Measurements from ENCODE around the gene CTAG1A. TPM values are rescaled to one million over a fixed set of nuclear protein-coding genes. Genes with fewer than 3 reads are reported as not detected.

The CTAG1A gene
- total RNA-seq, 2 donors from 2014 or later = not detected

GRCh38 chrX:154594491-154594890, 9.6 kb downstream of the CTAG1A start:
- H3K9me3 ChIP-seq (ENCODE audit: control insufficient read depth, low read length) = peaks cover 12% of the 10 kb centered on the region
- no peaks in the 10 kb centered on the region for H3K36me3 ChIP-seq (ENCODE audit: control insufficient read depth, insufficient read depth, low read length)
- Mint-ChIP-seq H3K4me1 (no peaks in the 10 kb centered on the region), H3K27ac (no peak overlapping the region), H3K36me3 (ENCODE audit: low read depth) (no peaks in the 10 kb centered on the region), H3K27me3 (ENCODE audit: insufficient read depth) (peaks cover 23% of the 10 kb centered on the region), H3K9me3 (peaks cover 72% of the 10 kb centered on the region), H3K4me3 (no peak overlapping the region)
- DNase-seq = no peak
- no peaks in the 10 kb centered on the region for H3K4me1 ChIP-seq (ENCODE audit: control insufficient read depth, insufficient read depth, low read length)
- H3K9ac ChIP-seq (ENCODE audit: extremely low read depth, low read length, poor library complexity, severe bottlenecking) = no peak overlapping the region
- no peak overlapping the region for H3K4me3 ChIP-seq (ENCODE audit: low read length)
- TF ChIP-seq, protein P1, sequence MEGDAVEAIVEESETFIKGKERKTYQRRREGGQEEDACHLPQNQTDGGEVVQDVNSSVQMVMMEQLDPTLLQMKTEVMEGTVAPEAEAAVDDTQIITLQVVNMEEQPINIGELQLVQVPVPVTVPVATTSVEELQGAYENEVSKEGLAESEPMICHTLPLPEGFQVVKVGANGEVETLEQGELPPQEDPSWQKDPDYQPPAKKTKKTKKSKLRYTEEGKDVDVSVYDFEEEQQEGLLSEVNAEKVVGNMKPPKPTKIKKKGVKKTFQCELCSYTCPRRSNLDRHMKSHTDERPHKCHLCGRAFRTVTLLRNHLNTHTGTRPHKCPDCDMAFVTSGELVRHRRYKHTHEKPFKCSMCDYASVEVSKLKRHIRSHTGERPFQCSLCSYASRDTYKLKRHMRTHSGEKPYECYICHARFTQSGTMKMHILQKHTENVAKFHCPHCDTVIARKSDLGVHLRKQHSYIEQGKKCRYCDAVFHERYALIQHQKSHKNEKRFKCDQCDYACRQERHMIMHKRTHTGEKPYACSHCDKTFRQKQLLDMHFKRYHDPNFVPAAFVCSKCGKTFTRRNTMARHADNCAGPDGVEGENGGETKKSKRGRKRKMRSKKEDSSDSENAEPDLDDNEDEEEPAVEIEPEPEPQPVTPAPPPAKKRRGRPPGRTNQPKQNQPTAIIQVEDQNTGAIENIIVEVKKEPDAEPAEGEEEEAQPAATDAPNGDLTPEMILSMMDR (conservative IDR thresholded peaks at IDR 0.05) = no peak
- H3K27ac ChIP-seq (ENCODE audit: low read depth, low read length) = no peak overlapping the region
- 80 to 88% methylated on average over 1 to 4 of the region's 4 CpGs for WGBS, 2 experiments (ENCODE audit: insufficient coverage in 1 of 2, insufficient read length in 1 of 2)
- H3K27me3 ChIP-seq (ENCODE audit: control insufficient read depth, insufficient read depth, low read length, poor library complexity, severe bottlenecking) = no peaks in the 10 kb centered on the region

GRCh38 chrX:154595559-154596249, 10.8 kb downstream of the CTAG1A start:
- H3K4me1 Mint-ChIP-seq = no peaks in the 10 kb centered on the region
- Histone ChIP-seq H3K4me1 (ENCODE audit: control insufficient read depth, insufficient read depth, low read length) (no peaks in the 10 kb centered on the region), H3K36me3 (ENCODE audit: control insufficient read depth, insufficient read depth, low read length) (no peaks in the 10 kb centered on the region), H3K27me3 (ENCODE audit: control insufficient read depth, insufficient read depth, low read length, poor library complexity, severe bottlenecking) (no peaks in the 10 kb centered on the region), H3K9me3 (ENCODE audit: control insufficient read depth, low read length) (peaks cover 12% of the 10 kb centered on the region), H3K4me3 (ENCODE audit: low read length) (no peak overlapping the region), H3K27ac (ENCODE audit: low read depth, low read length) (no peak overlapping the region), H3K9ac (ENCODE audit: extremely low read depth, low read length, poor library complexity, severe bottlenecking) (no peak overlapping the region)
- H3K4me3 Mint-ChIP-seq = no peak overlapping the region
- TF ChIP-seq, protein P1 (conservative IDR thresholded peaks at IDR 0.05) = no peak
- no peak overlapping the region for H3K27ac Mint-ChIP-seq
- 75% methylated on average over 1 of the region's 2 CpGs; no CpG with 5 or more reads in 1 of the 2 experiments for WGBS, 2 experiments (ENCODE audit: insufficient coverage in 1 of 2, insufficient read length in 1 of 2)
- no peaks in the 10 kb centered on the region for H3K36me3 Mint-ChIP-seq (ENCODE audit: low read depth)
- no peak for DNase-seq
- peaks cover 84% of the 10 kb centered on the region for H3K9me3 Mint-ChIP-seq
- peaks cover 25% of the 10 kb centered on the region for H3K27me3 Mint-ChIP-seq (ENCODE audit: insufficient read depth)

DNA sequence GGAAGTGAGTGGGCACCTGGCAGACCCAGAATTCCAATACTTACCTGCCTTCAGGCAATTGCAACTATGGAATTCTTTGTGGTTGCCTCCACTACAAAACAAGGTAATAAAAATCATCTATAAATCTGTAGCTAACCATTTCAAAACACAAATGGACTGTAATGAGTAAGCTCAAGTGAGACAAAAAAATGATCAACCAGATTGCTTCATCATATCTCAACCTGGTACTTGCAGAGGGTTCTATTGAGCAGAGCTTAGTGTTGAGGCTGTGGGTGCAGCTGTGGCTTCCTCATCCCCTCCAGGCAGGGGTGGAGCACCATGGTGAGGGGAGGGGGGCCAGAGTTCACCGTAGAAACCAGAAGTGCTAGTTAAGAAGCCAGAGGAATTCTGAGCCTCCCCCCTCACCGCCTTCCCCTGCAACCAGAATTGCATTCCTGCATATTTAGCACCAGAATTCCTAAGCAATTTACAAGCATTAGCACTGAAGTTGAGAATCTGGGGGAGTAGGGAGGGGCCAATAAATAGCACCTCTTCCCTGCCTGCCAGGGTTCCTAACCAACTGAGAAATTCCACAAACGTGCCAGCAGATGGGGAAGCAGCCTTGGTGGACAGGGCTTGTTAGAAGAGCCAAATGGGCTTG, 11.5 kb downstream of the CTAG1A start:
- Histone ChIP-seq H3K4me3 (ENCODE audit: low read length) (no peak overlapping the region), H3K9ac (ENCODE audit: extremely low read depth, low read length, poor library complexity, severe bottlenecking) (no peak overlapping the region), H3K27ac (ENCODE audit: low read depth, low read length) (no peak overlapping the region), H3K27me3 (ENCODE audit: control insufficient read depth, insufficient read depth, low read length, poor library complexity, severe bottlenecking) (no peaks in the 10 kb centered on the region), H3K36me3 (ENCODE audit: control insufficient read depth, insufficient read depth, low read length) (no peaks in the 10 kb centered on the region), H3K9me3 (ENCODE audit: control insufficient read depth, low read length) (peaks cover 12% of the 10 kb centered on the region), H3K4me1 (ENCODE audit: control insufficient read depth, insufficient read depth, low read length) (no peaks in the 10 kb centered on the region)
- peak; percentile 86 for DNase-seq
- peaks cover 25% of the 10 kb centered on the region for H3K27me3 Mint-ChIP-seq (ENCODE audit: insufficient read depth)
- no peak overlapping the region for H3K4me3 Mint-ChIP-seq
- 0% methylated on average over 1 of the region's 3 CpGs; no CpG with 5 or more reads in 1 of the 2 experiments for WGBS, 2 experiments (ENCODE audit: insufficient coverage in 1 of 2, insufficient read length in 1 of 2)
- no peak overlapping the region for H3K27ac Mint-ChIP-seq
- TF ChIP-seq, protein P1 (conservative IDR thresholded peaks at IDR 0.05) = peak; percentile 25
- peaks cover 81% of the 10 kb centered on the region for H3K9me3 Mint-ChIP-seq
- H3K36me3 Mint-ChIP-seq (ENCODE audit: low read depth) = no peaks in the 10 kb centered on the region
- H3K4me1 Mint-ChIP-seq = no peaks in the 10 kb centered on the region
